Smooth muscle cell (in vitro differentiated cells): Measurements from ENCODE around the gene TAL1. TPM values are rescaled to one million over a fixed set of nuclear protein-coding genes. Genes with fewer than 3 reads are reported as not detected.

ENCODE experiments used
- DNase-seq: peaks from one replicate; lab custom pipeline; 2025; ENCODE audit not compliant: unreplicated experiment; lab: John Stamatoyannopoulos, UW
- H2AFZ ChIP-seq: fragments of 200-600 bp; sonication (generic); 2 replicates; pipeline ENCODE4 v1.6.0; 2016; ENCODE audit warnings: antibody characterized with exemption, low read depth, mild to moderate bottlenecking
- H3F3A ChIP-seq: fragments of 200-600 bp; sonication (generic); 2 replicates; pipeline ENCODE4 v1.6.0; 2017; ENCODE audit warnings: antibody characterized with exemption, low read depth
- H3K27ac ChIP-seq: fragments of 200-600 bp; sonication (generic); 2 replicates; pipeline ENCODE4 v1.5.1; 2016; ENCODE audit warnings: low read depth, mild to moderate bottlenecking
- H3K27me3 ChIP-seq: fragments of 200-600 bp; sonication (generic); 2 replicates; pipeline ENCODE4 v1.6.1; 2016; ENCODE audit warnings: low read depth, mild to moderate bottlenecking
- H3K36me3 ChIP-seq: fragments of 200-600 bp; sonication (generic); 2 replicates; pipeline ENCODE4 v1.5.1; 2016; ENCODE audit warnings: low read depth
- H3K4me1 ChIP-seq: fragments of 200-600 bp; sonication (generic); 2 replicates; pipeline ENCODE4 v1.5.1; 2016; ENCODE audit warnings: low read depth
- H3K4me2 ChIP-seq: fragments of 200-600 bp; sonication (generic); 2 replicates; pipeline ENCODE4 v1.6.0; 2016; ENCODE audit warnings: mild to moderate bottlenecking
- H3K4me3 ChIP-seq: fragments of 200-600 bp; sonication (generic); 2 replicates; pipeline ENCODE4 v1.5.1; 2016; ENCODE audit warnings: mild to moderate bottlenecking
- H3K79me2 ChIP-seq: fragments of 200-600 bp; sonication (generic); 2 replicates; pipeline ENCODE4 v1.6.0; 2016; ENCODE audit warnings: low read depth, mild to moderate bottlenecking
- H3K9ac ChIP-seq: fragments of 200-600 bp; sonication (generic); 2 replicates; pipeline ENCODE4 v1.6.0; 2016; ENCODE audit warnings: low read depth
- H3K9me3 ChIP-seq: fragments of 200-600 bp; sonication (generic); replicated peaks from 2 replicates; pipeline ENCODE4 v1.5.1; 2016; ENCODE audit warnings: low read depth
- H4K20me1 ChIP-seq: fragments of 200-600 bp; sonication (generic); 2 replicates; pipeline ENCODE4 v1.6.0; 2016; ENCODE audit warnings: low read depth
- WGBS: methylation state at CpG from one replicate; pipeline ENCODE4 v1.1.7; 2016; ENCODE audit warnings: low lambda C conversion rate; 5-methylcytosine and 5-hydroxymethylcytosine counted together
- polyA plus RNA-seq: library from polyadenylated mRNA; unstranded; fragments of >200 nt; fragmentation: Nextera tagmentation; extraction: Ambion mirVana; gene quantifications from 2 replicates; pipeline ENCODE4 v1.2.1, GENCODE V29; 2016
- total RNA-seq: library from RNA; depleted of rRNA; stranded (reverse); fragments of >200 nt; gene quantifications from 2 replicates; pipeline ENCODE4 v1.2.3, GENCODE V29; 2014
- TF ChIP-seq, protein P1 (sequence below): fragments of 200-600 bp; sonication (generic); IDR thresholded peaks from 2 replicates; pipeline ENCODE4 v1.5.1; 2017; ENCODE audit warnings: borderline replicate concordance, mild to moderate bottlenecking, antibody characterized with exemption; ENCODE audit not compliant: insufficient read depth, poor library complexity, severe bottlenecking

The TAL1 gene
- total and polyA plus RNA-seq, 2 experiments from 2014 or later = not detected

DNA sequence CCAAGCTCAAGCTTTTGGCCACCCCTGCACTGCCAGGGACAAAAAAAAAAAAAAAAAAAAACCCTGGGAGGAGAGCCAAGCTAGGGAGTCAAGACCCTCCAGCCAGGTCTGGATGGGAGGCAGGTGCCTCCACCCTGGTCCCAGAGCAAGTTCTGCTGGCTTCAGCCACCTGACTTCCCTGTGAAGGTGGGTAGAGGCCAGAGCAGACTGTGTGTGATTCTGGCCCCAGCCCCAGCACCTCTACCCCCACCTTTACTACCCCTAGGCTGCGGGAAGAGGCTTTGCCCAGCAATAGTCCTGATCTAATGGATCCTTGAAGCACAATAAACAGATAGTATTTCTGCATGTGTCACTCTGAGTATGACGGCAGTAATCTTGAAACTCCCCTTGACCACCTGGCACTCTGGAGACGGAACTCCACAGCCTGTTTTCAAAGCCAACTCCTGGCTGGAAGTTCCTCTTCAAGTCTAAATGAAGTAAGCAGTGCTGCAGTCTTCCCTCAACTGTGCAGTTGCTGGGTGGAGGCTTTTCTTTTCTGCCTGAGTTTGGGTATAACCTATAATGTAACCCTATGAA, 51.9 kb downstream of the TAL1 start:
- Histone ChIP-seq H3K27ac (no peak overlapping the region), H3K4me3 (peak overlapping the region; percentile 51), H3K4me2 (peak overlapping the region; percentile 91), H3K79me2 (no peaks in the 10 kb centered on the region), H3F3A (peaks cover 7% of the 10 kb centered on the region), H3K9me3 (no peaks in the 10 kb centered on the region), H3K9ac (no peak overlapping the region), H3K4me1 (no peaks in the 10 kb centered on the region), H2AFZ (no peak overlapping the region), H3K36me3 (no peaks in the 10 kb centered on the region), H4K20me1 (no peaks in the 10 kb centered on the region), H3K27me3 (peaks cover 7% of the 10 kb centered on the region)
- 82% methylated on average over 3 of the region's 3 CpGs for WGBS
- no peak for DNase-seq
- TF ChIP-seq, protein P1, sequence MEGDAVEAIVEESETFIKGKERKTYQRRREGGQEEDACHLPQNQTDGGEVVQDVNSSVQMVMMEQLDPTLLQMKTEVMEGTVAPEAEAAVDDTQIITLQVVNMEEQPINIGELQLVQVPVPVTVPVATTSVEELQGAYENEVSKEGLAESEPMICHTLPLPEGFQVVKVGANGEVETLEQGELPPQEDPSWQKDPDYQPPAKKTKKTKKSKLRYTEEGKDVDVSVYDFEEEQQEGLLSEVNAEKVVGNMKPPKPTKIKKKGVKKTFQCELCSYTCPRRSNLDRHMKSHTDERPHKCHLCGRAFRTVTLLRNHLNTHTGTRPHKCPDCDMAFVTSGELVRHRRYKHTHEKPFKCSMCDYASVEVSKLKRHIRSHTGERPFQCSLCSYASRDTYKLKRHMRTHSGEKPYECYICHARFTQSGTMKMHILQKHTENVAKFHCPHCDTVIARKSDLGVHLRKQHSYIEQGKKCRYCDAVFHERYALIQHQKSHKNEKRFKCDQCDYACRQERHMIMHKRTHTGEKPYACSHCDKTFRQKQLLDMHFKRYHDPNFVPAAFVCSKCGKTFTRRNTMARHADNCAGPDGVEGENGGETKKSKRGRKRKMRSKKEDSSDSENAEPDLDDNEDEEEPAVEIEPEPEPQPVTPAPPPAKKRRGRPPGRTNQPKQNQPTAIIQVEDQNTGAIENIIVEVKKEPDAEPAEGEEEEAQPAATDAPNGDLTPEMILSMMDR = no peak

GRCh38 chr1:47179017-47179987, 52.7 kb downstream of the TAL1 start:
- H3K27me3 ChIP-seq = peaks cover 7% of the 10 kb centered on the region
- no peak overlapping the region for H3K27ac ChIP-seq
- 21% methylated on average over 24 of the region's 30 CpGs for WGBS
- no peaks in the 10 kb centered on the region for H3K36me3 ChIP-seq
- peak overlapping the region; percentile 51 for H3K4me3 ChIP-seq
- H2AFZ ChIP-seq = peak overlapping the region; percentile 96
- H3K4me1 ChIP-seq = no peaks in the 10 kb centered on the region
- H3K9ac ChIP-seq = no peak overlapping the region
- TF ChIP-seq, protein P1 = peak; percentile 94
- no peaks in the 10 kb centered on the region for H3K9me3 ChIP-seq
- no peaks in the 10 kb centered on the region for H4K20me1 ChIP-seq
- peaks cover 7% of the 10 kb centered on the region for H3F3A ChIP-seq
- no peaks in the 10 kb centered on the region for H3K79me2 ChIP-seq
- peak overlapping the region; percentile 91 for H3K4me2 ChIP-seq
- peak; percentile 61 for DNase-seq

DNA sequence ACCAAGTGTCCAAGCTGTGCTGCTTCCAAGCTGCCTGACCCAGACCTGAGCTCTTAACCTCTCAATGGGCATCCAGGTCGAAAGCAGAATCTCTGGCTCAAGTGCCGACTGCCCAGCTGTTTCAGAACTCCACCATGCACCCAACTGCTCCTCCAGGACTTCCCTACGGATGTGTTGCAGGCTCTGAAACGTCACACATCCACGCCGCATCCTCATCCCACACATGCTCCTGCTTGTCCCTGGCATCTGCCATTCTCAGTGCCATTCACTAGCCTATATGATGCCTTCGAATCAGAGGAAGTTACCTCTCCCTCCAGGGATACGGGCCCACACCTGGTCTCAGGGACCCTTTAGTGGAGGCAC, 53.4 kb downstream of the TAL1 start:
- Histone ChIP-seq H4K20me1 (no peaks in the 10 kb centered on the region), H3K36me3 (no peaks in the 10 kb centered on the region), H3K4me1 (no peaks in the 10 kb centered on the region), H3F3A (peaks cover 7% of the 10 kb centered on the region), H3K27me3 (peaks cover 7% of the 10 kb centered on the region), H3K4me2 (peak overlapping the region; percentile 91), H3K4me3 (peak overlapping the region; percentile 51), H3K27ac (no peak overlapping the region), H2AFZ (peak overlapping the region; percentile 77), H3K9ac (no peak overlapping the region), H3K79me2 (no peaks in the 10 kb centered on the region), H3K9me3 (no peaks in the 10 kb centered on the region)
- no peak for DNase-seq
- TF ChIP-seq, protein P1 = no peak
- 85% methylated on average over 8 of the region's 8 CpGs for WGBS
